Heart right ventricle (tissue), 16 donors: ENCODE results near the gene ATRX. TPM values are rescaled to one million over a fixed set of nuclear protein-coding genes. Genes with fewer than 3 reads are reported as not detected.
A peak's percentile ranks its signal among the peaks of the same experiment; 100 is the strongest.
"Not testable (repeated sequence)": the region's sequence is repeated elsewhere in the genome, so short reads cannot be mapped to it uniquely, and the experiment has no call there.

Experiments used
- ATAC-seq, 8 donors: fragments of 200-7000 bp; cut with Tn5 transposase; one replicate each; pipeline ENCODE4 v1.9.1; 2020; ENCODE audit warnings: mild to moderate bottlenecking in 8 of 8, moderate library complexity in 8 of 8, moderate number of reproducible peaks in 1 of 8
- DNase-seq, 2 donors: peaks; one replicate each; pipeline ENCODE4 v3.0.0-alpha.2; 2020
- H3K27ac ChIP-seq, 10 donors: fragments of 200-600 bp; sonication (generic) in 2 of 10; one replicate each; pipeline versions ENCODE4 v1.5.0 to v1.8.0; 2020 to 2022; ENCODE audit warnings: mild to moderate bottlenecking in 3 of 10
- H3K27me3 ChIP-seq, 7 donors: fragments of 200-600 bp; one replicate each; pipeline ENCODE4 v1.8.0; 2021 to 2022; ENCODE audit warnings: mild to moderate bottlenecking in 2 of 7
- H3K36me3 ChIP-seq, 9 donors: fragments of 200-600 bp; sonication (generic) in 1 of 9; one replicate each; pipeline versions ENCODE4 v1.5.0 to v1.8.0; 2020 to 2022; ENCODE audit warnings: mild to moderate bottlenecking in 2 of 9
- H3K4me1 ChIP-seq, 9 donors: fragments of 200-600 bp; sonication (generic) in 1 of 9; one replicate each; pipeline versions ENCODE4 v1.5.0 to v1.8.0; 2020 to 2022; ENCODE audit warnings: mild to moderate bottlenecking in 4 of 9
- H3K4me3 ChIP-seq, 10 donors: fragments of 200-600 bp; sonication (generic) in 2 of 10; one replicate each; pipeline versions ENCODE4 v1.5.0 to v1.8.0; 2020 to 2022; ENCODE audit warnings: mild to moderate bottlenecking in 7 of 10, moderate library complexity in 2 of 10
- H3K9me3 ChIP-seq, 11 donors: fragments of 200-600 bp in 10 of 11; sonication (generic) in 2 of 11; one replicate each; pipeline versions ENCODE4 v1.5.0 to v1.8.0; 2013 to 2022; ENCODE audit warnings: mild to moderate bottlenecking in 2 of 11, control low read depth in 1 of 11, moderate library complexity in 1 of 11
- WGBS, 2 donors: extraction: QIAGEN DNeasy Blood & Tissue Kit; methylation state at CpG; one replicate each; pipeline ENCODE4 v1.1.7; 2013; ENCODE audit warnings: inconsistent platforms in 1 of 2; 5-methylcytosine and 5-hydroxymethylcytosine counted together
- intact Hi-C, 10 donors: fragments of 100-400 bp; cut with DNase I; formaldehyde crosslinking; loops; one replicate each; pipeline versions ENCODE4 v1.11.1 to v1.14.2; 2022
- polyA plus RNA-seq, 2 donors: library from polyadenylated mRNA; stranded (reverse); fragments of 200-250 nt; gene quantifications; one replicate each; pipeline ENCODE4 v1.2.3, GENCODE V29; 2013
- total RNA-seq, 10 donors: library from RNA; stranded (reverse); fragmentation: NEBNext Ultra II Directional in 3 of 10; extraction: Animal tissue kit (Norgen Biotek cat#: 25700) in 3 of 10; gene quantifications; one replicate each; pipeline versions ENCODE4 v1.2.1 to v1.2.4, GENCODE V29; 2021 to 2023
- TF ChIP-seq, protein P1 (sequence below), 9 donors: fragments of 200-600 bp; sonication (generic) in 2 of 9; IDR thresholded peaks; one replicate each; pipeline versions ENCODE4 v1.5.0 to v1.8.0; 2021 to 2022; ENCODE audit warnings: antibody characterized with exemption in 9 of 9, mild to moderate bottlenecking in 5 of 9, moderate library complexity in 1 of 9
- donor health status: Arrhythmogenic right ventricular cardiomyopathy.
- donor health status: ischemic (EF 13 %, LVEDD 7.1; RV severe dilation, severe dysfunction).
- donor health status: healthy with polysubstance abuse.
- donor health status: DM: no; HTN: yes; CAD: no.
- donor health status: DM: no; HTN: no; CAD: no.
- donor health status: ischemic (EF 25% LVEDD 6.9; RV normal size, moderate dysfunction).
- donor health status: ischemic (EF 25% LVEDD 5.7; RV mildly dilated, moderate dysfunction).
- donor health status: healthy.
- donor health status: DM: yes; HTN: yes; CAD: no.
- donor health status: Ischemic cardiomyopathy.
- donor health status: ischemic (EF 35%, LVEDD 5.7; RV mildly dilated, moderate dysfunction).
- donor health status: nonischemic (EF 11% LVEDD 7.7; RV severe dilation, severe dysfunction).
- donor health status: DM: yes; HTN: yes; CAD: no.
- donor health status: PGD.
- donor health status: ischemic (EF 29% LVEDD 5.4; RV normal size, mild dysfunction).
- donor health status: nonischemic (EF 23%, LVEDD 6.1; RV moderate dilation, normal function).

Gene ATRX
- total and polyA plus RNA-seq, 12 donors = 8.1 to 107 (median 88.6) TPM

DNA sequence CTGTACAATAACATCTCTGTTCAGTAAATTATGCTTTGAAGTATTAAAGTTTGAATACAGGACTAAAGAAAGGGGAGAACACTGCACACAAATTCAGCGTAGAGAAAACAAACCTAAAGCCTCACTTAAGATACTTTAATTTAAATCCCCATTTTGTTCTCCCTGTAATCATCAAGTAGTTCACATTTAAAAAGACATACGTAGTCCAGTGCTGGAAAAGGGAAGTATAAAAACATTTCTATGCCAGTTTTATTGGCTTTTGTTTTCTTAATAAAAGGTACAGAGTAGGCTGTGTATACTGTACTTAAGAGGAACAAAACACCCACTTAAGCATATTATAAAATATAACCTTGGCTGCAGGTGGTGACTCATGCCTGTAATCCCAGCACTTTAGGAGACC, 237.3 kb downstream of the ATRX start:
- Histone ChIP-seq H3K4me1 (no peaks in the 10 kb centered on the region), H3K9me3 (peaks cover 0 to 14% (median 0%) of the 10 kb centered on the region in 11 donors), H3K27me3 (no peaks in the 10 kb centered on the region), H3K4me3 (no peak overlapping the region), H3K36me3 (peaks cover 0 to 5% (median 0%) of the 10 kb centered on the region in 9 donors), H3K27ac (no peak overlapping the region)
- intact Hi-C loops = no loop called here
- 88 to 90% methylated on average over 2 of the region's 2 CpGs for WGBS, 2 donors
- TF ChIP-seq, protein P1, sequence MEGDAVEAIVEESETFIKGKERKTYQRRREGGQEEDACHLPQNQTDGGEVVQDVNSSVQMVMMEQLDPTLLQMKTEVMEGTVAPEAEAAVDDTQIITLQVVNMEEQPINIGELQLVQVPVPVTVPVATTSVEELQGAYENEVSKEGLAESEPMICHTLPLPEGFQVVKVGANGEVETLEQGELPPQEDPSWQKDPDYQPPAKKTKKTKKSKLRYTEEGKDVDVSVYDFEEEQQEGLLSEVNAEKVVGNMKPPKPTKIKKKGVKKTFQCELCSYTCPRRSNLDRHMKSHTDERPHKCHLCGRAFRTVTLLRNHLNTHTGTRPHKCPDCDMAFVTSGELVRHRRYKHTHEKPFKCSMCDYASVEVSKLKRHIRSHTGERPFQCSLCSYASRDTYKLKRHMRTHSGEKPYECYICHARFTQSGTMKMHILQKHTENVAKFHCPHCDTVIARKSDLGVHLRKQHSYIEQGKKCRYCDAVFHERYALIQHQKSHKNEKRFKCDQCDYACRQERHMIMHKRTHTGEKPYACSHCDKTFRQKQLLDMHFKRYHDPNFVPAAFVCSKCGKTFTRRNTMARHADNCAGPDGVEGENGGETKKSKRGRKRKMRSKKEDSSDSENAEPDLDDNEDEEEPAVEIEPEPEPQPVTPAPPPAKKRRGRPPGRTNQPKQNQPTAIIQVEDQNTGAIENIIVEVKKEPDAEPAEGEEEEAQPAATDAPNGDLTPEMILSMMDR (IDR thresholded peaks at IDR 0.05) = no peak
- no peak for DNase-seq
- ATAC-seq = no peak

DNA sequence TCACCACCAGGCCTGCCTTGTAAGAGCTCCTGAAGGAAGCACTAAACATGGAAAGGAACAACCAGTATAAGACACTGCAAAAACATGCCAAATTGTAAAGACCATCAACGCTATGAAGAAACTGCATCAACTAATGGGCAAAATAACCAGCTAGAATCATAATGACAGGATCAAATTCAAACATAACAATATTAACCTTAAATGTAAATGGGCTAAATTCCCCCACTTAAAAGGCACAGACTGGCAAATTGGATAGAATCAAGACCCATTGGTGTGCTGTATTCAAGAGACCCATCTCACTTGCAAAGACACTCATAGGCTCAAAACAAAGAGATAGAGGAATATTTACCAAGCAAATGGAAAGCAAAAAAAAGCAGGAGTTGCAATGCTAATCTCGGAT, 246.2 kb downstream of the ATRX start:
- H3K4me3 ChIP-seq, ATAC-seq, H3K4me1 ChIP-seq, DNase-seq, H3K36me3 ChIP-seq, intact Hi-C loops, H3K27me3 ChIP-seq, H3K27ac ChIP-seq: not testable (repeated sequence)
- 97 to 98% methylated on average over 2 of the region's 2 CpGs for WGBS, 2 donors
- H3K9me3 ChIP-seq = peaks cover 0 to 38% (median 8%) of the 10 kb centered on the region in 11 donors

DNA sequence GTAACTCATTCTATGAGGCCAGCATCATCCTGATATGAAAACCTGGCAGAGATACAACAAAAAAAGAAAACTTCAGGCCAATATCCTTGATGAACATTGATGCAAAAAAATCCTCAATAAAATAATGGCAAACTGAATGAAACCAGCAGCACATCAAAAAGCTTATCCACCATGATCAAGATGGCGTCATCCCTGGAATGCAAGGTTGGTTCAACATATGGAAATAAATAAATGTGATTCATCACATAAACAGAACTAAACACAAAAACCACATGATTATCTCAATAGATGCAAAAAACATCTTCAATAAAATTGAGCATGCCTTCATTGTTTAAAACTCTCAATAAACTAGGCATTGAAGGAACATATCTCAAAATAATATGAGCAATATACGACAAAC, 254.8 kb downstream of the ATRX start:
- ATAC-seq, H3K36me3 ChIP-seq, H3K4me1 ChIP-seq, intact Hi-C loops, H3K27ac ChIP-seq, H3K4me3 ChIP-seq, DNase-seq, H3K27me3 ChIP-seq: not testable (repeated sequence)
- peaks cover 0 to 17% (median 10%) of the 10 kb centered on the region in 11 donors for H3K9me3 ChIP-seq
- WGBS, 2 donors = 100% methylated on average over 2 of the region's 2 CpGs

DNA sequence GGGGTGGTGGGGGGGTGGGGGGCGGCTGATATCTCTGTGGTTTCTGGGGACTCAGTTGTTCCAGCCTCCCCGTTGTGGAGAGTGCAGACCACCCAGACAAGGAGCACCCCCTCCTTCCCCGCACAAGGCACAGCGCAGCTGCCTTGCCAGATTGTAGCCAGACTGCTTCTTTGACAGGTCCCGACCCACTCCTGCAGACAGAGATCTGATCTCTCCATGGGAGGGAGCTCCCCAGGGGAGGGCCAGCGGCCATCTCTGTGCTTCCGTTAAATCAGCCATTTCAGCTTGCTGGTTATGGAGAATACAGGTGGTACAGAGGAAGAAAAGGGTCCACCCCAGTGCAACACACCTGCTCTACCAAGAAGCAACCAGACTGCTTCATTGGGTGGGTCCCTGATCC, 258.0 kb downstream of the ATRX start:
- WGBS, 2 donors = 54 to 67% methylated on average over 5 to 7 of the region's 7 CpGs
- TF ChIP-seq, protein P1 (IDR thresholded peaks at IDR 0.05) = no peak
- Histone ChIP-seq H3K27ac (no peak overlapping the region), H3K4me3 (no peak overlapping the region), H3K9me3 (peaks cover 0 to 17% (median 10%) of the 10 kb centered on the region in 11 donors), H3K27me3 (no peaks in the 10 kb centered on the region), H3K4me1 (peaks cover 0 to 9% (median 0%) of the 10 kb centered on the region in 9 donors), H3K36me3 (peaks cover 0 to 7% (median 0%) of the 10 kb centered on the region in 9 donors)
- ATAC-seq = peak in 5 of 8 donors; percentile 15 to 69 (median 24)
- DNase-seq = no peak
- intact Hi-C loops = no loop called here

DNA sequence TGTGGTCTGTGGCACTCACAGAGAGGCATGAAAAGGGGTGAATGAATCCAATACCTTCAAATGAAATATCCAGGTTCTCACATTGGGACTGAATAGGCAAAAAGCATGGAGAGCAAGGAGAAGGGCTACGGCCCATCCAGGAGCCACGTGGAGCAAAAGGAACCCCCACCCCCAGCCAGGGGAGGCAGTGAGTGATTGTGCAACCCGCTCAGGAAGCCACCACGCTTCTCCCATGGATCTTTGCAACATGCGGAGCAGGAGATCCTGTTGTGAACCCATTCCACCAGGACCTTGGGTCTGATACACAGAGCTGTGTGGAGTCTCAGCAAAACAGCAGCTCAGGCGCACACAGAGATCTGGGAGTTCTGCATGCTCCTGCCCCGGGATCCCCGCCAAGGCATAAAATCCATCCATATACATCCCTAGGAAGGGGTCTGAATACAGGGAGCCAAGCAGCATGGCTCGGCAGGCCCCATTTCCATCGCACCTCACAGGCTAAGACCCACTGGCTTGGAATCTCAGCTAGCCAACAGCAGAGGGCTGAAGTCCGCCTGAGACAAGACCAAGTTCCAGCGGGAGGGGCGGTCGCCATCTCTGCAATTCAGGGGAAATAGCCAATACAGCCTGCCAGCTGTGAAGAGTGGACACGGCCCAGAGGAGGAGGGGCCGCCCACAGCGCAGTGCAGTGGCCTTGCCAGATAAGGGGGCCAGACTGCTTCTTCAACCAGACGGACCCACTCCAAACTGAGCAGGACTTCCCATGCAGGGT, 258.6 kb downstream of the ATRX start:
- Histone ChIP-seq H3K36me3 (peaks cover 0 to 13% (median 0%) of the 10 kb centered on the region in 9 donors), H3K4me1 (peaks cover 0 to 9% (median 0%) of the 10 kb centered on the region in 9 donors), H3K9me3 (peaks cover 0 to 17% (median 10%) of the 10 kb centered on the region in 11 donors), H3K4me3 (no peak overlapping the region), H3K27ac (no peak overlapping the region), H3K27me3 (no peaks in the 10 kb centered on the region)
- TF ChIP-seq, protein P1 (IDR thresholded peaks at IDR 0.05) = no peak
- DNase-seq = peak; percentile 17 to 26
- ATAC-seq = peak; percentile 71 to 92 (median 89)
- intact Hi-C loops = no loop called here
- 48 to 55% methylated on average over 18 of the region's 18 CpGs for whole genome bisulfite sequencing, 2 donors
